ENCODE data around the gene RGS10.

RGS10 gene

GRCh38 chr10:119498889-119499676 lies 43.4 kb downstream of the RGS10 start:
- in situ Hi-C loops (cut with MboI; ENCODE audit: low sequenced_read_pairs): no loop called here

- in situ Hi-C loops (cut with MboI; ENCODE audit: low sequenced_read_pairs): no loop called here
These were observed 45.3 kb downstream of the RGS10 start for GRCh38 chr10:119497243-119497642.

GRCh38 chr10:119496273-119496672 lies 46.2 kb downstream of the RGS10 start:
- in situ Hi-C loops (cut with MboI; ENCODE audit: low sequenced_read_pairs): no loop called here

GRCh38 chr10:119495545-119495944 lies 47.0 kb downstream of the RGS10 start:
- in situ Hi-C loops (cut with MboI; ENCODE audit: low sequenced_read_pairs): no loop called here

GRCh38 chr10:119495021-119495505 lies 47.5 kb downstream of the RGS10 start:
- in situ Hi-C loops (cut with MboI; ENCODE audit: low sequenced_read_pairs): no loop called here

- in situ Hi-C loops (cut with MboI; ENCODE audit: low sequenced_read_pairs): no loop called here
These were observed 48.1 kb downstream of the RGS10 start for GRCh38 chr10:119494236-119495020.

GRCh38 chr10:119493155-119493554 lies 49.4 kb downstream of the RGS10 start:
- in situ Hi-C loops (cut with MboI; ENCODE audit: low sequenced_read_pairs): no loop called here

GRCh38 chr10:119491966-119492757 lies 50.4 kb downstream of the RGS10 start:
- in situ Hi-C loops (cut with MboI; ENCODE audit: low sequenced_read_pairs): no loop called here

GRCh38 chr10:119489991-119490326 lies 52.6 kb downstream of the RGS10 start:
- in situ Hi-C loops (cut with MboI; ENCODE audit: low sequenced_read_pairs): no loop called here

GRCh38 chr10:119488675-119489074 lies 53.8 kb downstream of the RGS10 start:
- in situ Hi-C loops (cut with MboI; ENCODE audit: low sequenced_read_pairs): no loop called here

- in situ Hi-C loops (cut with MboI; ENCODE audit: low sequenced_read_pairs): no loop called here
These were observed 58.7 kb downstream of the RGS10 start for GRCh38 chr10:119483839-119484238.

GRCh38 chr10:119483001-119483400 lies 59.5 kb downstream of the RGS10 start:
- in situ Hi-C loops (cut with MboI; ENCODE audit: low sequenced_read_pairs): no loop called here

- in situ Hi-C loops (cut with MboI; ENCODE audit: low sequenced_read_pairs): no loop called here
These were observed 60.6 kb downstream of the RGS10 start for GRCh38 chr10:119481781-119482426.

- in situ Hi-C loops (cut with MboI; ENCODE audit: low sequenced_read_pairs): no loop called here
These were observed 61.9 kb downstream of the RGS10 start for GRCh38 chr10:119480667-119481066.

- in situ Hi-C loops (cut with MboI; ENCODE audit: low sequenced_read_pairs): no loop called here
These were observed 63.0 kb downstream of the RGS10 start for GRCh38 chr10:119479532-119479931.

GRCh38 chr10:119478811-119479341 lies 63.6 kb downstream of the RGS10 start:
- in situ Hi-C loops (cut with MboI; ENCODE audit: low sequenced_read_pairs): no loop called here

GRCh38 chr10:119478111-119478802 lies 64.3 kb downstream of the RGS10 start:
- in situ Hi-C loops (cut with MboI; ENCODE audit: low sequenced_read_pairs): no loop called here

- in situ Hi-C loops (cut with MboI; ENCODE audit: low sequenced_read_pairs): no loop called here
These were observed 65.1 kb downstream of the RGS10 start for GRCh38 chr10:119477444-119477843.

GRCh38 chr10:119474606-119475005 lies 67.9 kb downstream of the RGS10 start:
- in situ Hi-C loops (cut with MboI; ENCODE audit: low sequenced_read_pairs): no loop called here

- in situ Hi-C loops (cut with MboI; ENCODE audit: low sequenced_read_pairs): no loop called here
These were observed 68.7 kb downstream of the RGS10 start for GRCh38 chr10:119473771-119474170.

All from hTERT RPE-1 (cell line).